ENCODE data around the gene GPC5.
"Not testable (repeated sequence)": the region's sequence is repeated elsewhere in the genome, so short reads cannot be mapped to it uniquely, and the experiment has no call there.

GPC5 gene

GRCh38 chr13:92463134-92463533 is 1064.7 kb downstream of the GPC5 start:
- DNase-seq (ENCODE audit: low read depth in 2 of 2) = no peak
- TF ChIP-seq, protein P1, sequence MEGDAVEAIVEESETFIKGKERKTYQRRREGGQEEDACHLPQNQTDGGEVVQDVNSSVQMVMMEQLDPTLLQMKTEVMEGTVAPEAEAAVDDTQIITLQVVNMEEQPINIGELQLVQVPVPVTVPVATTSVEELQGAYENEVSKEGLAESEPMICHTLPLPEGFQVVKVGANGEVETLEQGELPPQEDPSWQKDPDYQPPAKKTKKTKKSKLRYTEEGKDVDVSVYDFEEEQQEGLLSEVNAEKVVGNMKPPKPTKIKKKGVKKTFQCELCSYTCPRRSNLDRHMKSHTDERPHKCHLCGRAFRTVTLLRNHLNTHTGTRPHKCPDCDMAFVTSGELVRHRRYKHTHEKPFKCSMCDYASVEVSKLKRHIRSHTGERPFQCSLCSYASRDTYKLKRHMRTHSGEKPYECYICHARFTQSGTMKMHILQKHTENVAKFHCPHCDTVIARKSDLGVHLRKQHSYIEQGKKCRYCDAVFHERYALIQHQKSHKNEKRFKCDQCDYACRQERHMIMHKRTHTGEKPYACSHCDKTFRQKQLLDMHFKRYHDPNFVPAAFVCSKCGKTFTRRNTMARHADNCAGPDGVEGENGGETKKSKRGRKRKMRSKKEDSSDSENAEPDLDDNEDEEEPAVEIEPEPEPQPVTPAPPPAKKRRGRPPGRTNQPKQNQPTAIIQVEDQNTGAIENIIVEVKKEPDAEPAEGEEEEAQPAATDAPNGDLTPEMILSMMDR (IDR thresholded peaks at IDR 0.05; ENCODE audit: low read depth, low read length) = no peak
- no peak overlapping the region for H3K4me3 ChIP-seq (replicated peaks in 1 of 2; ENCODE audit: low read depth in 2 of 2, low read length in 2 of 2)

- DNase-seq (ENCODE audit: low read depth in 2 of 2) = no peak
- H3K4me3 ChIP-seq (replicated peaks in 1 of 2; ENCODE audit: low read depth in 2 of 2, low read length in 2 of 2) = no peak overlapping the region
- TF ChIP-seq, protein P1 (IDR thresholded peaks at IDR 0.05; ENCODE audit: low read depth, low read length) = no peak
Measured at GRCh38 chr13:92473765-92474475, 1075.5 kb downstream of the GPC5 start.

DNA sequence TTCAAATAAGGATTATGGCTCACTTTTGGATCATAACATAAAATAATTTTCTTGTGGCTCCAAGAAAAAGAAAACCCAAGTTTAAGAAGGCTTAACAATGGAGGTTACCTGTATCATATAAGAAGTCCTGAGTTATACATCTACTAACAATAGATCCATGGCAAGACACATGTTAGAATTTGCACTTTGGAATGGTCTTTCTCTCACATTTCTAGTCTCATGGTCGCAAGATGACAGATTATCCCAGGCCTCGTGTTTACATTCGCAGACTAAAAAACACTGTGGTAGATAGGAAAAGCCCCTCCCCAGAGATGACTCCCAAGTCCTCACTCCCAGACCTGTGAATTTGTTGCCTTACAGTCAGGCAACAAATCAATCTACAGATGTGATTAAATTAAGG is 1082.0 kb downstream of the GPC5 start:
- no peak overlapping the region for H3K4me3 ChIP-seq (replicated peaks in 1 of 2; ENCODE audit: low read depth in 2 of 2, low read length in 2 of 2)
- DNase-seq (ENCODE audit: low read depth in 2 of 2) = no peak
- TF ChIP-seq, protein P1 (IDR thresholded peaks at IDR 0.05; ENCODE audit: low read depth, low read length) = no peak

DNA sequence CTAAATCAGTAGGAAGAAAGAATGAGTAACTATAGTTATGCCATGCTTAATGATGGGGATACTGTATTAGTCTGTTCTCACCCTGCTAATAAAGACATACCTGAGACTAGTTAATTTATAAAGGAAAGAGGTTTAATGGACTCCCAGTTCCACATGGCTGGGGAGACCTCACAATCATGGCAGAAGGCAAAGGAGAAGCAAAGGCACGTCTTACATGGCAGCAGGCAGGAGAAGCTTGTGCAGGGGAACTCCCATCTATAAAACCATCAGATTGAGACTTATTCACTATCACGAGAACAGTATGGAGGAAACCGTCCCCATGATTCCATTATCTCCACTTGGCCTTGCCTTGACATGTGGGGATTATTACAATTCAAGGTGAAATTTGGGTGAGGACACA is 1084.4 kb downstream of the GPC5 start:
- not testable (repeated sequence) for H3K4me3 ChIP-seq (replicated peaks in 1 of 2; ENCODE audit: low read depth in 2 of 2, low read length in 2 of 2); DNase-seq (ENCODE audit: low read depth in 2 of 2)

- TF ChIP-seq, protein P1 (IDR thresholded peaks at IDR 0.05; ENCODE audit: low read depth, low read length) = no peak
- no peak for DNase-seq (ENCODE audit: low read depth in 2 of 2)
Measured at GRCh38 chr13:92483894-92484293, 1085.5 kb downstream of the GPC5 start.

DNA sequence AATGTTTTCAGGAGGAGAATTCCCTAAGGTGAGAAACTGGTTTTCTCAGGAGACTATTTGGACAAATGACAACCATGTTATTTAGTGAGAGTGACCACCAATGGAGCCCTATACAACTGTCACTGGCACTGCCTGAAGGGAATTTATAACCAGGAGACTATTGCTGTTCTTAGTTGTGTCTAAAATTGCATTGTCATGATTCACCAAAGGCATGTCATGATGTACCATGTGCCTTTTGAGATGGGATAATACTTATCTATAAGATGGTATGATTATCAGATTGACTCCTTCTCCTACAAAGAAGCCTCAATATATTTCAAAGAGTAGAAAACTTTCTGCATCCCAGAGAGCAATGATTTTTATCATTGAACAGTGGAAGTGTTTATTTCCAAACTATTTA is 1088.8 kb downstream of the GPC5 start:
- no peak for DNase-seq (ENCODE audit: low read depth in 2 of 2)
- H3K4me3 ChIP-seq (replicated peaks in 1 of 2; ENCODE audit: low read depth in 2 of 2, low read length in 2 of 2) = no peak overlapping the region
- TF ChIP-seq, protein P1 (IDR thresholded peaks at IDR 0.05; ENCODE audit: low read depth, low read length) = no peak

More at GRCh38 chr13:92483894-92484293, 1085.5 kb downstream of the GPC5 start:
- no peak overlapping the region for H3K4me3 ChIP-seq (replicated peaks in 1 of 2; ENCODE audit: low read depth in 2 of 2, low read length in 2 of 2)

GRCh38 chr13:92488249-92488852 is 1089.9 kb downstream of the GPC5 start:
- DNase-seq (ENCODE audit: low read depth in 2 of 2) = no peak
- TF ChIP-seq, protein P1 (IDR thresholded peaks at IDR 0.05; ENCODE audit: low read depth, low read length) = no peak
- H3K4me3 ChIP-seq (replicated peaks in 1 of 2; ENCODE audit: low read depth in 2 of 2, low read length in 2 of 2) = no peak overlapping the region

Measured in cardiac fibroblast (primary cell).